MM.1S (cell line): ENCODE results near the gene ACER3.
"Not testable (repeated sequence)": the region's sequence is repeated elsewhere in the genome, so short reads cannot be mapped to it uniquely, and the experiment has no call there.

Experiments
- DNase-seq: peaks from one replicate; pipeline ENCODE4 v3.0.0-alpha.2; 2015
- H2AFZ ChIP-seq: fragments of 300-600 bp; sonication (generic); 2 replicates; pipeline ENCODE4 v1.6.0; 2016; ENCODE audit warnings: antibody characterized with exemption, low read length
- H3F3A ChIP-seq: fragments of 300-600 bp; sonication (generic); 2 replicates; pipeline ENCODE4 v1.6.1; 2016; ENCODE audit warnings: mild to moderate bottlenecking, antibody characterized with exemption, low read length, moderate library complexity, mixed read lengths; ENCODE audit not compliant: insufficient read depth
- H3K27ac ChIP-seq: fragments of 300-600 bp; sonication (generic); 2 replicates; pipeline ENCODE4 v1.5.1; 2016; ENCODE audit warnings: mild to moderate bottlenecking, low read length
- H3K27me3 ChIP-seq: fragments of 300-600 bp; sonication (generic); replicated peaks from 2 replicates; pipeline ENCODE4 v1.6.0; 2016; ENCODE audit warnings: low read length; ENCODE audit not compliant: insufficient read depth
- H3K36me3 ChIP-seq: fragments of 300-600 bp; sonication (generic); replicated peaks from 2 replicates; pipeline ENCODE4 v1.6.1; 2016; ENCODE audit warnings: mild to moderate bottlenecking, low read length, mixed read lengths; ENCODE audit not compliant: insufficient read depth
- H3K4me1 ChIP-seq: fragments of 300-600 bp; sonication (generic); 2 replicates; pipeline ENCODE4 v1.6.1; 2016; ENCODE audit warnings: low read length, mixed read lengths
- H3K4me2 ChIP-seq: fragments of 300-600 bp; sonication (generic); 2 replicates; pipeline ENCODE4 v1.6.0; 2016; ENCODE audit warnings: low read depth, low read length
- H3K4me3 ChIP-seq: fragments of 300-600 bp; sonication (generic); 2 replicates; pipeline ENCODE4 v1.5.1; 2016; ENCODE audit warnings: low read length, mixed read lengths
- H3K79me2 ChIP-seq: fragments of 300-600 bp; sonication (generic); 2 replicates; pipeline ENCODE4 v1.6.1; 2016; ENCODE audit warnings: mixed run types, low read length, mixed read lengths
- H3K9ac ChIP-seq: fragments of 300-600 bp; sonication (generic); 2 replicates; pipeline ENCODE4 v1.6.1; 2016; ENCODE audit warnings: low read length, mixed read lengths
- H3K9me2 ChIP-seq: fragments of 300-600 bp; sonication (generic); replicated peaks from 2 replicates; pipeline ENCODE4 v1.6.1; 2016; ENCODE audit warnings: mild to moderate bottlenecking, low read length, mixed read lengths; ENCODE audit not compliant: insufficient read depth
- H3K9me3 ChIP-seq: fragments of 300-600 bp; sonication (generic); replicated peaks from 2 replicates; pipeline ENCODE4 v1.6.1; 2016; ENCODE audit warnings: mild to moderate bottlenecking, low read length, mixed read lengths; ENCODE audit not compliant: insufficient read depth
- H4K20me1 ChIP-seq: fragments of 300-600 bp; sonication (generic); 2 replicates; pipeline ENCODE4 v1.6.1; 2016; ENCODE audit warnings: mild to moderate bottlenecking, low read length, moderate library complexity, mixed read lengths; ENCODE audit not compliant: insufficient read depth
- CTCF ChIP-seq: fragments of 300-600 bp; sonication (generic); IDR thresholded peaks from 2 replicates; pipeline ENCODE4 v1.5.1; 2016; ENCODE audit warnings: antibody characterized with exemption, low read length, mixed read lengths
- EZH2 ChIP-seq: fragments of 300-600 bp; sonication (generic); optimal IDR thresholded peaks from 2 replicates; pipeline ENCODE3; 2017; ENCODE audit warnings: low read depth, mild to moderate bottlenecking, antibody characterized with exemption, low read length, mixed read lengths
- EZH2phosphoT487 ChIP-seq: fragments of 300-600 bp; sonication (generic); IDR thresholded peaks from 2 replicates; pipeline ENCODE4 v1.6.1; 2018; ENCODE audit warnings: antibody characterized with exemption, low read length

ACER3 gene

DNA sequence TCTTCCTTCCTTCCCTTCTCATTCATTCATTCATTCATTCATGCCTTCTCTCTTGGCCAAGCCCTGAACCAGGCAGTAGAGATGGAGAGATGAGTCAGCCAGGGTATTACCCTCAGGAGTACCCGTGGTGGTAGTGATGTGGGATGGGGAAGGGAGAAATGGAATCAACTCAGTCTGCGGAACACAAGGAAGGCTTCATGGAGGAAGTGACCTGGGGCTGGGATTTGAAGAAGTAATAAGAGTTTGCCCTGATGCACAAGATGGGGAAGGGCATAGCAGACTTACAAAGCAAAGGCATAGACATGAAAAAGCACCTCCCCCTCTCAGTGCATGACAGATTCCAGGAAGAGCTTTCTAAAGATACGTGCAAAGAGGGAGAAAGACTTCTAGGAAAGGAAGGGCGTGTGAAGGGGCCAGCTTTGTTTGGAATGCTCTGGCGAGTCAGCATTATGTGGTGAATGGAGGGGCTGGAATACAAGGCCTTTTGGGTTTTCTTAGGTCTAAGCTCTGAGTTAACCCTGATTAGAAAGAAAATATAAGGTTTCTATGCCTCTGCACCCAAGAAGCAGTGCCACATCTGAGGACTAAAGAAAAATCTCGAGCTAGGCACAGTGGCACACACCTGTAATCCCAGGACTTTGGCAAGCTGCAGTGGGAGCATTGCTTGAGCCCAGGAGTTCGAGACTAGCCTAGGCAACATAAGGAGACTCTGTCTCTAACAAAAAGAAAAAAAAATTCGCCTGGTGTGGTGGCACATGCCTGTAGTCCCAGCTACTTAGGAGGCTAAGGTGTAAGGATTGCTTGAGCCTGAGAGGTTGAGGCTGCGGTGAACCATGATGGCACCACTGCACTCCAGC lies 36.4 kb upstream of the ACER3 start:
- Histone ChIP-seq H3K4me2 (no peak overlapping the region), H3K9me2 (no peaks in the 10 kb centered on the region), H3K79me2 (no peaks in the 10 kb centered on the region), H2AFZ (no peak overlapping the region), H3F3A (no peaks in the 10 kb centered on the region), H3K9me3 (no peaks in the 10 kb centered on the region), H3K27me3 (no peaks in the 10 kb centered on the region), H3K9ac (no peak overlapping the region), H4K20me1 (no peaks in the 10 kb centered on the region), H3K4me1 (no peaks in the 10 kb centered on the region), H3K4me3 (no peak overlapping the region), H3K36me3 (no peaks in the 10 kb centered on the region), H3K27ac (no peak overlapping the region)
- no peak for TF ChIP-seq EZH2
- TF ChIP-seq CTCF: no peak
- no peak for DNase-seq

DNA sequence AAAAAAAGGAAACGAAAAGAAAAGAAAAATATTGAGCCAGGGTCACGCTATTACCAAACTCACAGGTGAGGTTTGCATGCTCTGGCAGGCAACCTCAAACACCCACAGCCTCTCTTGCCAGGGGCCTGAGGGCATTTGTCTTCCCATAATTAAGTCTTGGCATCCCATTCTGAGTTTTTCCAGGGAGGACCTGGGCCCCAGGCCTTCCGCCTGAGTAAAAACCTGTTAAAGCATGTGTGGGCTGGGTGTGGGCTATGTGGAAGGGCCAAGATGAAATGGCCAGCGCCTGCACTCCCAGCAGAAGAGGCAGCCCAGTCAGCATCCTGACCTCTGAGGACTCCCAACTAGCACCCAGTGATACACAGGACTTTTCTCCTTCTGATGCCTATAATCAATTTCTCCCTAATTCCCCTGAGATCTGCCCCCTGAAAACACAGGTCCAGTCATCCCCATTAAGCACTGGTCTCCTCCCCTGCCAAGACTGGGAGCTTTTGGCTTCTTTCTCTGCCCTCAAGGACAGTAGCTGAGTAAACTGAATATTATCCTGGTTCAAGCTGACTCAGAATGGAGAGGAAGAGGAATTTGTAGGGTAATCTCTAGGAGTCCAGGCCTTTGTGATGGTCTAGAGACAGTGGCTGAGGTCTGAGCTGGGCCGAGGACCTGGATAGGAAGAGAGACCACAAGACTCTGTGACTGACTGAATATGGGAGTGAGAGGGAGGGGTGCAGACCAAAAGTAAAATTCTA lies 35.6 kb upstream of the ACER3 start:
- Histone ChIP-seq H3K9me2 (no peaks in the 10 kb centered on the region), H2AFZ (no peak overlapping the region), H3F3A (no peaks in the 10 kb centered on the region), H3K36me3 (no peaks in the 10 kb centered on the region), H3K4me3 (no peak overlapping the region), H3K4me1 (no peaks in the 10 kb centered on the region), H3K9ac (no peak overlapping the region), H3K9me3 (no peaks in the 10 kb centered on the region), H3K79me2 (no peaks in the 10 kb centered on the region), H4K20me1 (no peaks in the 10 kb centered on the region), H3K27ac (no peak overlapping the region), H3K27me3 (no peaks in the 10 kb centered on the region), H3K4me2 (no peak overlapping the region)
- no peak for DNase-seq
- TF ChIP-seq EZH2 (no peak), EZH2phosphoT487 (no peak), CTCF (no peak)

DNA sequence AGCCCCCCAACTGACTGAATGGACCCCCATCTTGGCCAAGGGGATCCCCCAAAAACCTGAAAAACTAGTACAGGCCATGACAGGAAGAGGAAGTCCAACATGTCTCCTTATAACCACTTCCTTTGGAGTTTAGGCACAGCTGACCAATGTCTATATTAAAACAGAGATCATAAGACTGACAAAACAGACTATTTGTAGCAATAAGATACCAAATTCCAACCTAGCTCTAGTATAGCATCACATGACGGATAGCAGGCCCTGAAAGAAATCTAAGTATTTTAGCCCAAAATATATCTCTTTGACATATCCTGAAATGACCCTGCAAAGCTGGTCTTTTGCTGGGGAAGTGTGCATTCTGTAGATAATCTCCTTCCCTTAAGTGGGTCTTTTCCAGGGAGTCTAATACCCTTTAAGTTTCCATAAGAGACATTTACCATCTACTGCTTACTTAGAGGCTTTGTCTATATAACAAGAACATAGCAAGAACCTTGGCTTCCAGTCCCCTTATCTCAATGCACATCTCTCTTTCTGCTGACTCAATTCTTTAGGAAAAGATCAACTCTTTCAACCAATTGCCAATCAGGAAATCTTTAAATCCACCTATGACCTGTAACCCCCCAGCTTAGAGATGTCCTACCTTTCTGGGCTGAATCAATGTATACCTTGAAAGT lies 34.9 kb upstream of the ACER3 start:
- Histone ChIP-seq H3K27me3 (no peaks in the 10 kb centered on the region), H3K27ac (no peak overlapping the region), H3K4me2 (no peak overlapping the region), H3F3A (no peaks in the 10 kb centered on the region), H3K9ac (no peak overlapping the region), H3K36me3 (no peaks in the 10 kb centered on the region), H2AFZ (no peak overlapping the region), H3K79me2 (no peaks in the 10 kb centered on the region), H3K9me2 (no peaks in the 10 kb centered on the region), H4K20me1 (no peaks in the 10 kb centered on the region), H3K4me3 (no peak overlapping the region), H3K4me1 (no peaks in the 10 kb centered on the region), H3K9me3 (no peaks in the 10 kb centered on the region)
- no peak for DNase-seq
- TF ChIP-seq CTCF (no peak), EZH2phosphoT487 (no peak), EZH2 (no peak)

- not testable (repeated sequence) for H3K27ac ChIP-seq, H3K4me1 ChIP-seq, H3F3A ChIP-seq, H3K4me2 ChIP-seq, H3K4me3 ChIP-seq, H4K20me1 ChIP-seq, H3K27me3 ChIP-seq, H2AFZ ChIP-seq, H3K9me3 ChIP-seq, H3K36me3 ChIP-seq, H3K79me2 ChIP-seq, DNase-seq, H3K9me2 ChIP-seq, H3K9ac ChIP-seq
These were observed 34.2 kb upstream of the ACER3 start for GRCh38 chr11:76826508-76826907.

DNA sequence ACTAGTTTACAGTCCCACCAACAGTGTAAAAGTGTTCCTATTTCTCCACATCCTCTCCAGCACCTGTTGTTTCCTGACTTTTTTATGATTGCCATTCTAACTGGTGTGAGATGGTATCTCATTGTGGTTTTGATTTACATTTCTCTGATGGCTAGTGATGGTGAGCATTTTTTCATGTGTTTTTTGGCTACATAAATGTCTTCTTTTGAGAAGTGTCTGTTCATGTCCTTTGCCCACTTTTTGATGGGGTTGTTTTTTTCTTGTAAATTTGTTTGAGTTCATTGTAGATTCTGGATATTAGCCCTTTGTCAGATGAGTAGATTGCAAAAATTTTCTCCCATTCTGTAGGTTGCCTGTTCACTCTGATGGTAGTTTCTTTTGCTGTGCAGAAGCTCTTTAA lies 33.7 kb upstream of the ACER3 start:
- H3K27me3 ChIP-seq, H3K36me3 ChIP-seq, H3K4me1 ChIP-seq, H3K9ac ChIP-seq, H3F3A ChIP-seq, H3K4me3 ChIP-seq, H3K4me2 ChIP-seq, H4K20me1 ChIP-seq, H3K27ac ChIP-seq, H3K79me2 ChIP-seq, H3K9me3 ChIP-seq, H2AFZ ChIP-seq, H3K9me2 ChIP-seq, DNase-seq: not testable (repeated sequence)
